MM.1S (cell line): ENCODE measurements around the gene TEX28.

Source experiments
- DNase-seq: peaks from one replicate; pipeline ENCODE4 v3.0.0-alpha.2; 2015
- H2AFZ ChIP-seq: fragments of 300-600 bp; sonication (generic); 2 replicates; pipeline ENCODE4 v1.6.0; 2016; ENCODE audit warnings: antibody characterized with exemption, low read length
- H3F3A ChIP-seq: fragments of 300-600 bp; sonication (generic); 2 replicates; pipeline ENCODE4 v1.6.1; 2016; ENCODE audit warnings: mild to moderate bottlenecking, antibody characterized with exemption, low read length, moderate library complexity, mixed read lengths; ENCODE audit not compliant: insufficient read depth
- H3K27ac ChIP-seq: fragments of 300-600 bp; sonication (generic); 2 replicates; pipeline ENCODE4 v1.5.1; 2016; ENCODE audit warnings: mild to moderate bottlenecking, low read length
- H3K27me3 ChIP-seq: fragments of 300-600 bp; sonication (generic); replicated peaks from 2 replicates; pipeline ENCODE4 v1.6.0; 2016; ENCODE audit warnings: low read length; ENCODE audit not compliant: insufficient read depth
- H3K36me3 ChIP-seq: fragments of 300-600 bp; sonication (generic); replicated peaks from 2 replicates; pipeline ENCODE4 v1.6.1; 2016; ENCODE audit warnings: mild to moderate bottlenecking, low read length, mixed read lengths; ENCODE audit not compliant: insufficient read depth
- H3K4me1 ChIP-seq: fragments of 300-600 bp; sonication (generic); 2 replicates; pipeline ENCODE4 v1.6.1; 2016; ENCODE audit warnings: low read length, mixed read lengths
- H3K4me2 ChIP-seq: fragments of 300-600 bp; sonication (generic); 2 replicates; pipeline ENCODE4 v1.6.0; 2016; ENCODE audit warnings: low read depth, low read length
- H3K4me3 ChIP-seq: fragments of 300-600 bp; sonication (generic); 2 replicates; pipeline ENCODE4 v1.5.1; 2016; ENCODE audit warnings: low read length, mixed read lengths
- H3K79me2 ChIP-seq: fragments of 300-600 bp; sonication (generic); 2 replicates; pipeline ENCODE4 v1.6.1; 2016; ENCODE audit warnings: mixed run types, low read length, mixed read lengths
- H3K9ac ChIP-seq: fragments of 300-600 bp; sonication (generic); 2 replicates; pipeline ENCODE4 v1.6.1; 2016; ENCODE audit warnings: low read length, mixed read lengths
- H3K9me2 ChIP-seq: fragments of 300-600 bp; sonication (generic); replicated peaks from 2 replicates; pipeline ENCODE4 v1.6.1; 2016; ENCODE audit warnings: mild to moderate bottlenecking, low read length, mixed read lengths; ENCODE audit not compliant: insufficient read depth
- H3K9me3 ChIP-seq: fragments of 300-600 bp; sonication (generic); replicated peaks from 2 replicates; pipeline ENCODE4 v1.6.1; 2016; ENCODE audit warnings: mild to moderate bottlenecking, low read length, mixed read lengths; ENCODE audit not compliant: insufficient read depth
- H4K20me1 ChIP-seq: fragments of 300-600 bp; sonication (generic); 2 replicates; pipeline ENCODE4 v1.6.1; 2016; ENCODE audit warnings: mild to moderate bottlenecking, low read length, moderate library complexity, mixed read lengths; ENCODE audit not compliant: insufficient read depth
- EZH2 ChIP-seq: fragments of 300-600 bp; sonication (generic); optimal IDR thresholded peaks from 2 replicates; pipeline ENCODE3; 2017; ENCODE audit warnings: low read depth, mild to moderate bottlenecking, antibody characterized with exemption, low read length, mixed read lengths
- EZH2phosphoT487 ChIP-seq: fragments of 300-600 bp; sonication (generic); IDR thresholded peaks from 2 replicates; pipeline ENCODE4 v1.6.1; 2018; ENCODE audit warnings: antibody characterized with exemption, low read length
- TF ChIP-seq, protein P1 (sequence below): fragments of 300-600 bp; sonication (generic); IDR thresholded peaks from 2 replicates; pipeline ENCODE4 v1.5.1; 2016; ENCODE audit warnings: antibody characterized with exemption, low read length, mixed read lengths

TEX28 gene

DNA sequence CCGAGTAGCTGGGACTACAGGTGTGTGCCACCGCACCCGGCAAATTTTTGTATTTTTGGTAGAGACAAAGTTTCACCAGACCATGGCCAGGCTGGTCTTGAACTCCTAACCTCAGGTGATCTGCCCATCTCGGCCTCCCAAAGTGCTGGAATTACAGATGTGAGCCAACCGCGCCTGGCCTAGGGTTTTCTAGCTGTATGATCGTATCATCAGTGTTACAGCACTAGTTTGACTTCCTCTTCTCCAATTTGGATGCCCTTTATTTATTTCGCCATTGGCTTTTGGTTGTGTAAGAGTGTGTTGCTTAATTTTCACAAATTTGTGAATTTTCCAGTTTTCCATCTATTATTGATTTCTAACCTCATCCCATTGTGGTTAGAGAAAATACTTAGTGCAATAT is 5.9 kb upstream of the TEX28 start:
- Histone ChIP-seq H3K9me3 (no peaks in the 10 kb centered on the region), H3K9ac (no peak overlapping the region), H3F3A (peaks cover 5% of the 10 kb centered on the region), H3K27me3 (no peaks in the 10 kb centered on the region), H4K20me1 (no peaks in the 10 kb centered on the region), H3K79me2 (no peaks in the 10 kb centered on the region), H3K4me1 (peaks cover 4% of the 10 kb centered on the region; the same call in 1 of the 2 replicates), H3K9me2 (no peaks in the 10 kb centered on the region), H3K36me3 (no peaks in the 10 kb centered on the region), H2AFZ (no peak overlapping the region), H3K4me3 (no peak overlapping the region), H3K4me2 (no peak overlapping the region), H3K27ac (no peak overlapping the region)
- TF ChIP-seq EZH2 (no peak), EZH2phosphoT487 (no peak)
- TF ChIP-seq, protein P1, sequence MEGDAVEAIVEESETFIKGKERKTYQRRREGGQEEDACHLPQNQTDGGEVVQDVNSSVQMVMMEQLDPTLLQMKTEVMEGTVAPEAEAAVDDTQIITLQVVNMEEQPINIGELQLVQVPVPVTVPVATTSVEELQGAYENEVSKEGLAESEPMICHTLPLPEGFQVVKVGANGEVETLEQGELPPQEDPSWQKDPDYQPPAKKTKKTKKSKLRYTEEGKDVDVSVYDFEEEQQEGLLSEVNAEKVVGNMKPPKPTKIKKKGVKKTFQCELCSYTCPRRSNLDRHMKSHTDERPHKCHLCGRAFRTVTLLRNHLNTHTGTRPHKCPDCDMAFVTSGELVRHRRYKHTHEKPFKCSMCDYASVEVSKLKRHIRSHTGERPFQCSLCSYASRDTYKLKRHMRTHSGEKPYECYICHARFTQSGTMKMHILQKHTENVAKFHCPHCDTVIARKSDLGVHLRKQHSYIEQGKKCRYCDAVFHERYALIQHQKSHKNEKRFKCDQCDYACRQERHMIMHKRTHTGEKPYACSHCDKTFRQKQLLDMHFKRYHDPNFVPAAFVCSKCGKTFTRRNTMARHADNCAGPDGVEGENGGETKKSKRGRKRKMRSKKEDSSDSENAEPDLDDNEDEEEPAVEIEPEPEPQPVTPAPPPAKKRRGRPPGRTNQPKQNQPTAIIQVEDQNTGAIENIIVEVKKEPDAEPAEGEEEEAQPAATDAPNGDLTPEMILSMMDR = no peak
- DNase-seq = no peak

GRCh38 chrX:154298312-154298711 is 3.4 kb upstream of the TEX28 start:
- Histone ChIP-seq H3K27me3 (no peaks in the 10 kb centered on the region), H3K4me2 (no peak overlapping the region), H4K20me1 (no peaks in the 10 kb centered on the region), H3K27ac (peak overlapping the region; percentile 71; the same call in 1 of the 2 replicates), H3K4me1 (peaks cover 4% of the 10 kb centered on the region; the same call in 1 of the 2 replicates), H3F3A (peaks cover 5% of the 10 kb centered on the region), H3K9me2 (no peaks in the 10 kb centered on the region), H3K9ac (no peak overlapping the region), H3K79me2 (no peaks in the 10 kb centered on the region), H3K9me3 (no peaks in the 10 kb centered on the region), H2AFZ (peak overlapping the region; percentile 14; the same call in 1 of the 2 replicates), H3K36me3 (no peaks in the 10 kb centered on the region), H3K4me3 (no peak overlapping the region)
- DNase-seq = peak; percentile 92
- TF ChIP-seq EZH2 = no peak
- no peak for TF ChIP-seq EZH2phosphoT487
- TF ChIP-seq, protein P1 = no peak

- Histone ChIP-seq H3K27ac (no peak overlapping the region), H3K9me3 (no peaks in the 10 kb centered on the region), H3K4me1 (peaks cover 4% of the 10 kb centered on the region; the same call in 1 of the 2 replicates), H2AFZ (no peak overlapping the region), H3K4me3 (no peak overlapping the region), H3K36me3 (no peaks in the 10 kb centered on the region), H3F3A (peaks cover 5% of the 10 kb centered on the region), H3K4me2 (no peak overlapping the region), H3K79me2 (no peaks in the 10 kb centered on the region), H3K9me2 (no peaks in the 10 kb centered on the region), H4K20me1 (no peaks in the 10 kb centered on the region), H3K9ac (no peak overlapping the region), H3K27me3 (no peaks in the 10 kb centered on the region)
- TF ChIP-seq EZH2 (no peak), EZH2phosphoT487 (no peak)
- TF ChIP-seq, protein P1 = no peak
- no peak for DNase-seq
These were observed 1.8 kb upstream of the TEX28 start for GRCh38 chrX:154296731-154297130.
